ENCODE data around the gene NME7. TPM values are rescaled to one million over a fixed set of nuclear protein-coding genes. Genes with fewer than 3 reads are reported as not detected.

NME7 gene
- total and polyA plus RNA-seq, 4 donors = 7.8 to 26.5 (median 9.4) TPM

- Histone ChIP-seq H3K9me3 (ENCODE audit: control insufficient read depth in 4 of 4, low read length in 3 of 4) (no peaks in the 10 kb centered on the region), H3K4me1 (ENCODE audit: control insufficient read depth in 4 of 4, insufficient read depth in 4 of 4, low read length in 3 of 4) (no peaks in the 10 kb centered on the region), H3K4me3 (ENCODE audit: low read depth in 1 of 3, low read length in 3 of 3) (no peak overlapping the region), H3K9ac (ENCODE audit: low read depth in 1 of 2, low read length in 2 of 2) (no peak overlapping the region), H3K27ac (ENCODE audit: low read depth in 1 of 2, low read length in 2 of 2) (no peak overlapping the region), H3K27me3 (ENCODE audit: control insufficient read depth in 4 of 4, insufficient read depth in 4 of 4, low read length in 3 of 4) (no peaks in the 10 kb centered on the region), H3K36me3 (ENCODE audit: control insufficient read depth in 4 of 4, insufficient read depth in 3 of 4, low read depth in 1 of 4, low read length in 3 of 4) (no peaks in the 10 kb centered on the region)
- DNase-seq (ENCODE audit: low spot score) = no peak
- no peak for TF ChIP-seq RAD21 (IDR thresholded peaks at IDR 0.05)
- no peak for TF ChIP-seq ZBTB33 (IDR thresholded peaks at IDR 0.05)
- no peak for TF ChIP-seq FOXA2 (IDR thresholded peaks at IDR 0.05)
- TF ChIP-seq REST (IDR thresholded peaks at IDR 0.05) = no peak
- TF ChIP-seq, protein P1, sequence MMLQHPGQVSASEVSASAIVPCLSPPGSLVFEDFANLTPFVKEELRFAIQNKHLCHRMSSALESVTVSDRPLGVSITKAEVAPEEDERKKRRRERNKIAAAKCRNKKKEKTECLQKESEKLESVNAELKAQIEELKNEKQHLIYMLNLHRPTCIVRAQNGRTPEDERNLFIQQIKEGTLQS (IDR thresholded peaks at IDR 0.05) = no peak
- TF ChIP-seq FOXA1 (IDR thresholded peaks at IDR 0.05) = no peak
- no peak for TF ChIP-seq JUND (IDR thresholded peaks at IDR 0.05)
- no peak for TF ChIP-seq RXRA (IDR thresholded peaks at IDR 0.05)
- TF ChIP-seq, protein P2, sequence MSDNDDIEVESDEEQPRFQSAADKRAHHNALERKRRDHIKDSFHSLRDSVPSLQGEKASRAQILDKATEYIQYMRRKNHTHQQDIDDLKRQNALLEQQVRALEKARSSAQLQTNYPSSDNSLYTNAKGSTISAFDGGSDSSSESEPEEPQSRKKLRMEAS (IDR thresholded peaks at IDR 0.05) = no peak
- no peak for TF ChIP-seq GABPA (IDR thresholded peaks at IDR 0.05 in 1 of 2, conservative IDR thresholded peaks at IDR 0.05 in 1 of 2)
- TF ChIP-seq EGR1 (IDR thresholded peaks at IDR 0.05; ENCODE audit: low read depth in 2 of 2) = no peak
- TF ChIP-seq NR2F2 (IDR thresholded peaks at IDR 0.05) = no peak
- no peak for TF ChIP-seq HNF4G (IDR thresholded peaks at IDR 0.05)
- no peak for TF ChIP-seq YY1 (IDR thresholded peaks at IDR 0.05)
- TF ChIP-seq TAF1 (conservative IDR thresholded peaks at IDR 0.05) = no peak
- TF ChIP-seq HNF4A (conservative IDR thresholded peaks at IDR 0.05) = no peak
- TF ChIP-seq SP1 (IDR thresholded peaks at IDR 0.05) = no peak
- 73% methylated on average over 4 of the region's 4 CpGs for WGBS
These were observed 277.2 kb downstream of the NME7 start for GRCh38 chr1:169090308-169090899.

DNA sequence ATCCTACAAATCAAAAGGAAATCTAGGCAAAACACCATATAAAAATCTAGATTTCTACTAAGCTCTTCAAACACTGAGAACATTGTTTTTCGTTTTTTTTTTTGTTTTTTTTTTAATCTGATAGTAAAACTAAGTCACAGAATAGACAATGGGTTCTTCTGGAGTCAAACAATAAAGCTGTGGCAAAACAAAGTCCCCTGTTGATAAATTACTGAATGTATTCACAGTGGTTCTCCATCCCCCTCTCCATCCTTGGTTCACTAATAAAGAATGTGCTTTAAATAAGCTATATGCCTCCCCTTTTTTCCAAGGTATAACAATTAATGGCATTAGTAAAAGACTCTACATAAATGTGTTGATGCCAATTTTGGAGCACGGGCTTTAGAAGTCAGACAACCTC is 277.8 kb downstream of the NME7 start:
- Histone ChIP-seq H3K4me3 (ENCODE audit: low read depth in 1 of 3, low read length in 3 of 3) (no peak overlapping the region), H3K27me3 (ENCODE audit: control insufficient read depth in 4 of 4, insufficient read depth in 4 of 4, low read length in 3 of 4) (no peaks in the 10 kb centered on the region), H3K9ac (ENCODE audit: low read depth in 1 of 2, low read length in 2 of 2) (no peak overlapping the region), H3K4me1 (ENCODE audit: control insufficient read depth in 4 of 4, insufficient read depth in 4 of 4, low read length in 3 of 4) (no peaks in the 10 kb centered on the region), H3K9me3 (ENCODE audit: control insufficient read depth in 4 of 4, low read length in 3 of 4) (no peaks in the 10 kb centered on the region), H3K36me3 (ENCODE audit: control insufficient read depth in 4 of 4, insufficient read depth in 3 of 4, low read depth in 1 of 4, low read length in 3 of 4) (no peaks in the 10 kb centered on the region), H3K27ac (ENCODE audit: low read depth in 1 of 2, low read length in 2 of 2) (no peak overlapping the region)
- no peak for DNase-seq (ENCODE audit: low spot score)
- TF ChIP-seq FOXA1 (IDR thresholded peaks at IDR 0.05) (no peak), ZBTB33 (IDR thresholded peaks at IDR 0.05) (no peak), REST (IDR thresholded peaks at IDR 0.05) (no peak), SP1 (IDR thresholded peaks at IDR 0.05) (no peak), FOXA2 (IDR thresholded peaks at IDR 0.05) (no peak), RXRA (IDR thresholded peaks at IDR 0.05) (no peak), JUND (IDR thresholded peaks at IDR 0.05) (no peak), EGR1 (IDR thresholded peaks at IDR 0.05; ENCODE audit: low read depth in 2 of 2) (no peak), NR2F2 (IDR thresholded peaks at IDR 0.05) (no peak), YY1 (IDR thresholded peaks at IDR 0.05) (no peak)
- TF ChIP-seq, protein P1 (IDR thresholded peaks at IDR 0.05) = no peak
- TF ChIP-seq, protein P2 (IDR thresholded peaks at IDR 0.05) = no peak
- 75% methylated on average over 2 of the region's 2 CpGs for WGBS

Measured in liver (tissue), 9 donors.